ENCODE measurements around the gene ABLIM1. TPM values are rescaled to one million over a fixed set of nuclear protein-coding genes. Genes with fewer than 3 reads are reported as not detected.

Gene ABLIM1
- total RNA-seq, 1 experiment from 2014 or later, result 79.3 TPM

DNA sequence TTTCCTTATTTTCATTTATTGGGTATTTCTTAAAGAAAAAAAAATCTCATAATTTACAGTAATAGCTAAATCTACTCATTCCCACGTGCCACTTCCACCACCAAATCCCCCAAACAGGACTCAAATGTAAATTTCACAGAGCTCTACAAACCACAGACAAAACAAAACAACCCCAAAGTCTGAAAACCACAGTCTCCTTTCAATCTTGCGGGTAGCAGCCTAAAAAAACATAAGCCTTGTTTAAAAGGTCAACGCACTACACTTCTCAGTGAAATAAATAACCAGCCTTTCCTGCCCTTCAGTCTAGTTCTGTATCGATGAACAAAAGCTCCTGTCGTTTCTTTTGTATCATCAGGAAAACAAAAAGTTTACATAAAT lies 132.0 kb downstream of the ABLIM1 start:
- Mint-ChIP-seq H3K27ac (ENCODE audit: unreplicated experiment) (peak overlapping the region; percentile 98), H3K36me3 (ENCODE audit: insufficient read depth, unreplicated experiment) (peaks cover 22% of the 10 kb centered on the region), H3K9me3 (ENCODE audit: unreplicated experiment) (no peaks in the 10 kb centered on the region), H3K4me1 (ENCODE audit: low read depth, unreplicated experiment) (peaks cover 18% of the 10 kb centered on the region), H3K27me3 (ENCODE audit: insufficient read depth, unreplicated experiment) (no peaks in the 10 kb centered on the region), H3K4me3 (ENCODE audit: unreplicated experiment) (peak overlapping the region; percentile 98)
- Histone ChIP-seq H3K4me3 (ENCODE audit: low read depth, low read length) (peak overlapping the region; percentile 40), H3K9me3 (no peaks in the 10 kb centered on the region), H3K4me1 (peaks cover 10% of the 10 kb centered on the region), H3K27me3 (replicated peaks; ENCODE audit: control insufficient read depth, insufficient read depth, low read length) (no peaks in the 10 kb centered on the region), H3K36me3 (ENCODE audit: control insufficient read depth, insufficient read depth, low read length) (no peaks in the 10 kb centered on the region)
- intact Hi-C loops (cut with micrococcal nuclease; ENCODE audit: unreplicated experiment), result loop anchor here (1.0 kb wide), 2 partner anchors 21 to 55 kb away; no protein-coding TSS in a partner anchor
- TSS peak; percentile 60 for BruUV-seq (replicated peaks)
- ChIA-PET CTCF (interaction anchor here (0.5 to 1.5 kb wide), 3 partner anchors 55 to 1419 kb away, joined by 8 to 10 read pairs (median 8); no protein-coding TSS in a partner anchor), POLR2A (interaction anchor here (0.5 kb wide), 1 partner anchor 123 kb away, joined by 3 read pairs; no protein-coding TSS in a partner anchor)
- TF ChIP-seq, protein P1, sequence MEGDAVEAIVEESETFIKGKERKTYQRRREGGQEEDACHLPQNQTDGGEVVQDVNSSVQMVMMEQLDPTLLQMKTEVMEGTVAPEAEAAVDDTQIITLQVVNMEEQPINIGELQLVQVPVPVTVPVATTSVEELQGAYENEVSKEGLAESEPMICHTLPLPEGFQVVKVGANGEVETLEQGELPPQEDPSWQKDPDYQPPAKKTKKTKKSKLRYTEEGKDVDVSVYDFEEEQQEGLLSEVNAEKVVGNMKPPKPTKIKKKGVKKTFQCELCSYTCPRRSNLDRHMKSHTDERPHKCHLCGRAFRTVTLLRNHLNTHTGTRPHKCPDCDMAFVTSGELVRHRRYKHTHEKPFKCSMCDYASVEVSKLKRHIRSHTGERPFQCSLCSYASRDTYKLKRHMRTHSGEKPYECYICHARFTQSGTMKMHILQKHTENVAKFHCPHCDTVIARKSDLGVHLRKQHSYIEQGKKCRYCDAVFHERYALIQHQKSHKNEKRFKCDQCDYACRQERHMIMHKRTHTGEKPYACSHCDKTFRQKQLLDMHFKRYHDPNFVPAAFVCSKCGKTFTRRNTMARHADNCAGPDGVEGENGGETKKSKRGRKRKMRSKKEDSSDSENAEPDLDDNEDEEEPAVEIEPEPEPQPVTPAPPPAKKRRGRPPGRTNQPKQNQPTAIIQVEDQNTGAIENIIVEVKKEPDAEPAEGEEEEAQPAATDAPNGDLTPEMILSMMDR (IDR thresholded peaks at IDR 0.05; ENCODE audit: insufficient read depth in 1 of 2, low read depth in 1 of 2, low read length in 1 of 2, severe bottlenecking in 1 of 2, unreplicated experiment in 1 of 2), result no peak
- no peak for DNase-seq

DNA sequence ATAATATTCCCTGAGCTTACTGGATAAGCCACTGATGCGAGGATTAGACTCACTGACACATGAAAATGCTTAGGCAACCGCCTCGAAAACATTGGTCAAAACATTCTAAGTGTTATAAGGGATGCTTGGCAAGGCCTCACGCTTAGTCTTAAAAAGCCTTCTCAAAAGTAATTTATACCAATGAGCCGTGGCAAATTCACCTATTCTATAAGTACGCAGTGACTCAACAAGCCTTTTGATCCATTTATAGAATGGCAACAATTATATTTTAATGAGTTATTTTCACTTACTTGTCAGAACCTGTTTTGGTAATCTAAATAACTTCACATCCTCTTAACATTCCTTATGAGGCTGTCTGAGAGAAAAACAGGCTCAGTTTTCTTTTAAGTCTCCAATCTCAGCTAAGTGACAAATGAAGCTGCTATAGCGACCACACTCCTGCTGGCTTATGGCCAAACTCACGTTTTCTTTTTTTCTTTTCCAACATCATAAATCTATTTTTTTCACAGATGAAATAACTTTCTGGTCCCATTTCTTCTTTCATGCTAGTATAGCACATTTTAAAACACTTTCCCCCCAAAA lies 132.6 kb downstream of the ABLIM1 start:
- Histone ChIP-seq H3K4me1 (peaks cover 15% of the 10 kb centered on the region), H3K9me3 (no peaks in the 10 kb centered on the region), H3K27me3 (replicated peaks; ENCODE audit: control insufficient read depth, insufficient read depth, low read length) (no peaks in the 10 kb centered on the region), H3K36me3 (ENCODE audit: control insufficient read depth, insufficient read depth, low read length) (no peaks in the 10 kb centered on the region), H3K4me3 (ENCODE audit: low read depth, low read length) (peak overlapping the region; percentile 40)
- ChIA-PET CTCF (interaction anchor here (0.5 to 1.5 kb wide), 3 partner anchors 54 to 1418 kb away, joined by 8 to 10 read pairs (median 8); no protein-coding TSS in a partner anchor), POLR2A (no interaction called here)
- Mint-ChIP-seq H3K4me3 (ENCODE audit: unreplicated experiment) (peak overlapping the region; percentile 98), H3K36me3 (ENCODE audit: insufficient read depth, unreplicated experiment) (peaks cover 25% of the 10 kb centered on the region), H3K27ac (ENCODE audit: unreplicated experiment) (peak overlapping the region; percentile 98), H3K9me3 (ENCODE audit: unreplicated experiment) (no peaks in the 10 kb centered on the region), H3K27me3 (ENCODE audit: insufficient read depth, unreplicated experiment) (no peaks in the 10 kb centered on the region), H3K4me1 (ENCODE audit: low read depth, unreplicated experiment) (peaks cover 23% of the 10 kb centered on the region)
- no peak for DNase-seq
- intact Hi-C loops (cut with micrococcal nuclease; ENCODE audit: unreplicated experiment), result no loop called here
- TF ChIP-seq, protein P1 (IDR thresholded peaks at IDR 0.05; ENCODE audit: insufficient read depth in 1 of 2, low read depth in 1 of 2, low read length in 1 of 2, severe bottlenecking in 1 of 2, unreplicated experiment in 1 of 2), result no peak
- BruUV-seq (replicated peaks), result no TSS peak

DNA sequence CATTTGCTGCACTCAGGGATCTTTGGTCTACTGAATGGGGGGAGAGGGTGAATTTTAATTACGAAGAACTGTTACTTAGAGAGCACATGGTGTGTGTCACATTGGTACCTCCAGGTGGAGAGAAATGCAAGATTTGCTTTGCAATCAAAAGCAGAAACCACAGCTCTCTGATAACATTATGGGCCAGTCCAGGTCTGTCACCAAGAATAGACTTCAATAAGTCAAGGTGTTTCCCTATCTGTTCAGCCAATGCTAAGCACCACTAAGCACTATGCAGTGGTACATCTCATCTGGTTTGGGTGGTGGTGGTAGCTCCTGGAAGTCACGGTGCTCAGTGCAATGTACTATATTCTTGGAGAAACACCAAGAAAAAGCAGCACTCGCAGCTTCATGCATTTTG lies 134.2 kb downstream of the ABLIM1 start:
- Mint-ChIP-seq H3K27ac (ENCODE audit: unreplicated experiment) (no peak overlapping the region), H3K9me3 (ENCODE audit: unreplicated experiment) (no peaks in the 10 kb centered on the region), H3K36me3 (ENCODE audit: insufficient read depth, unreplicated experiment) (peaks cover 27% of the 10 kb centered on the region), H3K4me1 (ENCODE audit: low read depth, unreplicated experiment) (peaks cover 38% of the 10 kb centered on the region), H3K27me3 (ENCODE audit: insufficient read depth, unreplicated experiment) (no peaks in the 10 kb centered on the region), H3K4me3 (ENCODE audit: unreplicated experiment) (no peak overlapping the region)
- no TSS peak for BruUV-seq (replicated peaks)
- POLR2A ChIA-PET, result no interaction called here
- Histone ChIP-seq H3K4me3 (ENCODE audit: low read depth, low read length) (no peak overlapping the region), H3K9me3 (no peaks in the 10 kb centered on the region), H3K4me1 (peaks cover 31% of the 10 kb centered on the region), H3K36me3 (ENCODE audit: control insufficient read depth, insufficient read depth, low read length) (no peaks in the 10 kb centered on the region), H3K27me3 (replicated peaks; ENCODE audit: control insufficient read depth, insufficient read depth, low read length) (no peaks in the 10 kb centered on the region)
- intact Hi-C loops (cut with micrococcal nuclease; ENCODE audit: unreplicated experiment), result no loop called here
- CTCF ChIA-PET, result no interaction called here
- DNase-seq, result no peak
- TF ChIP-seq, protein P1 (IDR thresholded peaks at IDR 0.05; ENCODE audit: insufficient read depth in 1 of 2, low read depth in 1 of 2, low read length in 1 of 2, severe bottlenecking in 1 of 2, unreplicated experiment in 1 of 2), result no peak
